Ishikawa (cell line): ENCODE data around the gene ST8SIA1.

Experiments
- CEBPB ChIP-seq: IDR thresholded peaks from 2 replicates; pipeline ENCODE4 v1.6.1; 2012
- CREB1 ChIP-seq: IDR thresholded peaks from 2 replicates; pipeline ENCODE4 v1.6.1; 2012; ENCODE audit warnings: low read depth
- EGR1 ChIP-seq: IDR thresholded peaks from 2 replicates; pipeline ENCODE4 v1.6.1; 2012
- EP300 ChIP-seq: IDR thresholded peaks from 2 replicates; pipeline ENCODE4 v1.6.1; 2012; ENCODE audit warnings: borderline replicate concordance
- FOXM1 ChIP-seq: IDR thresholded peaks from 2 replicates; pipeline ENCODE4 v1.6.1; 2012; ENCODE audit warnings: low read depth, borderline replicate concordance
- NFIC ChIP-seq: IDR thresholded peaks from 2 replicates; pipeline ENCODE4 v1.6.1; 2012
- RAD21 ChIP-seq: IDR thresholded peaks from 2 replicates; pipeline ENCODE4 v1.6.1; 2012; ENCODE audit warnings: low read depth
- REST ChIP-seq: IDR thresholded peaks from 2 replicates; pipeline ENCODE4 v1.6.1; 2012; ENCODE audit warnings: low read depth, mild to moderate bottlenecking
- TAF1 ChIP-seq: IDR thresholded peaks from 2 replicates; pipeline ENCODE4 v1.6.1; 2012; ENCODE audit warnings: low read depth, mild to moderate bottlenecking
- TCF12 ChIP-seq: IDR thresholded peaks from 2 replicates; pipeline ENCODE4 v1.6.1; 2012; ENCODE audit warnings: low read depth
- TEAD4 ChIP-seq: IDR thresholded peaks from 2 replicates; pipeline ENCODE4 v1.6.1; 2012
- USF1 ChIP-seq: IDR thresholded peaks from 2 replicates; pipeline ENCODE4 v1.6.1; 2012
- YY1 ChIP-seq: IDR thresholded peaks from 2 replicates; pipeline ENCODE4 v1.6.1; 2012; ENCODE audit warnings: low read depth
- ZBTB7A ChIP-seq: IDR thresholded peaks from 2 replicates; pipeline ENCODE4 v1.6.1; 2012; ENCODE audit warnings: low read depth
- TF ChIP-seq, protein P1 (sequence below): IDR thresholded peaks from 2 replicates; pipeline ENCODE4 v1.6.1; 2012

ST8SIA1 gene

GRCh38 chr12:22282283-22282682, 52.2 kb downstream of the ST8SIA1 start:
- TF ChIP-seq EP300: no peak
- TF ChIP-seq RAD21: no peak
- TF ChIP-seq USF1: no peak
- no peak for TF ChIP-seq FOXM1
- no peak for TF ChIP-seq TEAD4
- no peak for TF ChIP-seq REST
- TF ChIP-seq YY1: no peak
- TF ChIP-seq CREB1: no peak
- no peak for TF ChIP-seq NFIC
- TF ChIP-seq CEBPB: no peak
- TF ChIP-seq TAF1: no peak

DNA sequence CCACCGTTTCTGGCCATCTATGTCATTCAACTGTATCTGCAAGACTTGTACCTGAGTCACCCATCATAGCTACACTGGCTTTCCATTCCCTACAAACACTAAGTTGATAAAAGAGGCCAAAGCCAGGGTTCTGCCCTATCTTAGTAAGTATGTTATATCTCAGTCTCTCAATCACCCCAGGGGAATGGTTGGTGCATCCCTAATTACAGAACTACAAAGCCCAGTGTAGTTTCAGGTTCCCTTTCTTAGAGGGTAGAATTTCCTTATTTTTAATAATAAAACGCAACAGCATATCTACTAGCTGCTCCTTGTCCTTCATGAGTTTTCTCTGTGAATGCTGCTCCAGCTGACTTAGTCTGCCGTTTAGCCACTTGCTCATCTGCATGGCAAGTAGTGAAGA, 57.6 kb downstream of the ST8SIA1 start:
- TF ChIP-seq FOXM1 (no peak), CREB1 (no peak), RAD21 (no peak), CEBPB (no peak), ZBTB7A (no peak), TEAD4 (no peak), REST (no peak), YY1 (no peak), NFIC (no peak), EGR1 (no peak), TCF12 (no peak), USF1 (no peak), TAF1 (no peak), EP300 (no peak)
- TF ChIP-seq, protein P1, sequence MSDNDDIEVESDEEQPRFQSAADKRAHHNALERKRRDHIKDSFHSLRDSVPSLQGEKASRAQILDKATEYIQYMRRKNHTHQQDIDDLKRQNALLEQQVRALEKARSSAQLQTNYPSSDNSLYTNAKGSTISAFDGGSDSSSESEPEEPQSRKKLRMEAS: no peak

DNA sequence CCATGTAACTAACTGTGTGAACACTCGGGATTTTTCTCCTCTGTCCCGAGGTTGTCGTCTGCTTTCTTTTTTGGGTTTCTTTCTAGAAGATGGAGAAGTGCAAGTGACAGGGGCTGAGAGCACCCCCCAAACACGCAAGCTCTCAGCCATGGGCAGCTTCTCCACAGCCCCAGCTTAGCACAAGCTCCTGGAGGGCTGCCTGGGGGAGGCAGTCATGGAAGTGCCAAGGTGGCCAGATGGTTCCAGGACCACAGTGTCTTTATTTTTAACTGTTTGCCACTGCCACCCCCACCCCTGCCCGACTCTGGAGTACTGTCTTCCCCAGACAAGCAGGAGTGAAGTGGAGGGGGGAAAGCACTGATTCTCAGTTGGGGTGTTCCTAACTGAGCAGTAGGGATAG, 58.2 kb downstream of the ST8SIA1 start:
- TF ChIP-seq CEBPB: no peak
- TF ChIP-seq TCF12: no peak
- TF ChIP-seq YY1: no peak
- TF ChIP-seq, protein P1: no peak
- TF ChIP-seq NFIC: no peak
- no peak for TF ChIP-seq TAF1
- no peak for TF ChIP-seq EGR1
- no peak for TF ChIP-seq CREB1
- no peak for TF ChIP-seq ZBTB7A
- no peak for TF ChIP-seq EP300
- TF ChIP-seq TEAD4: no peak
- TF ChIP-seq FOXM1: no peak
- TF ChIP-seq REST: no peak
- no peak for TF ChIP-seq USF1
- no peak for TF ChIP-seq RAD21

DNA sequence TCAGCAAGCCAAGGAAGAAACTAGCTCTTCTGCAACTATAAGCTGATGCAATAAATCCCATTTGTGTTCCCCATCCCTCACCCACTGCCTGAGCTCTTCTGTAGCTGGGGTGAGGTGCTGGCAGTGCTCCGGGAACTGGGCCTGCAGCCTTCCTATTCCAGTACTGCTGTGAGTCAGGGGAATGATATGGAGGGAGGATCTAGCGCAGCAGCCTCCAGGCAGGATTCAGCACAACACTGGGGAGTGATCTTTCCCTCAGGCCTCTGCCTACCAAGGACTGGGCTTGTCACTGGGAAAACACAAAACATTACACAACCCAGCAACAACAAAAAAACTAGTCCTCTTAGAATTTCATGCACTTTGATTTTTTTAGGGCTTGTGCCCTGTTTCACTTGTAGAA, 58.7 kb downstream of the ST8SIA1 start:
- TF ChIP-seq CEBPB: no peak
- TF ChIP-seq USF1: no peak
- no peak for TF ChIP-seq FOXM1
- no peak for TF ChIP-seq EGR1
- no peak for TF ChIP-seq TCF12
- TF ChIP-seq REST: no peak
- TF ChIP-seq YY1: no peak
- no peak for TF ChIP-seq NFIC
- TF ChIP-seq TEAD4: no peak
- TF ChIP-seq EP300: no peak
- TF ChIP-seq CREB1: no peak
- TF ChIP-seq, protein P1: no peak
- TF ChIP-seq RAD21: no peak
- no peak for TF ChIP-seq TAF1
- TF ChIP-seq ZBTB7A: no peak
